Neural crest cell (in vitro differentiated cells): ENCODE data around the gene TSGA10. TPM values are rescaled to one million over a fixed set of nuclear protein-coding genes. Genes with fewer than 3 reads are reported as not detected.

Experiments
- DNase-seq: peaks from one replicate; pipeline ENCODE4 v3.0.0; 2021; ENCODE audit warnings: low read depth, mixed read lengths, low spot score
- H3K27ac Mint-ChIP-seq: one replicate; pipeline ENCODE4 v1.8.0; 2021; ENCODE audit warnings: mild to moderate bottlenecking, mixed read lengths; ENCODE audit not compliant: unreplicated experiment
- H3K27me3 Mint-ChIP-seq: 2 replicates; pipeline ENCODE4 v1.8.0; 2021; ENCODE audit warnings: low read depth, mild to moderate bottlenecking, mixed read lengths
- H3K36me3 Mint-ChIP-seq: 2 replicates; pipeline ENCODE4 v1.8.0; 2021; ENCODE audit warnings: low read depth, mild to moderate bottlenecking, mixed read lengths
- H3K4me1 Mint-ChIP-seq: 2 replicates; pipeline ENCODE4 v1.8.0; 2021; ENCODE audit warnings: mixed read lengths
- H3K4me3 Mint-ChIP-seq: one replicate; pipeline ENCODE4 v1.8.0; 2021; ENCODE audit warnings: mild to moderate bottlenecking, mixed read lengths
- H3K9me3 Mint-ChIP-seq: 2 replicates; pipeline ENCODE4 v1.8.0; 2021; ENCODE audit warnings: mixed read lengths
- CTCF ChIP-seq: fragments of 200-600 bp; sonication (generic); conservative IDR thresholded peaks from 2 replicates; pipeline ENCODE4 v1.5.0; 2021; ENCODE audit warnings: antibody characterized with exemption, mild to moderate bottlenecking
- total RNA-seq: library from RNA; stranded (reverse); gene quantifications from 2 replicates; pipeline ENCODE4 v1.2.1, GENCODE V29; 2021

TSGA10 gene
- total RNA-seq, 1 donor from 2014 or later = 7.9 TPM

GRCh38 chr2:99035920-99036319 lies 118.8 kb downstream of the TSGA10 start:
- H3K4me1 Mint-ChIP-seq = peaks cover 4% of the 10 kb centered on the region
- no peaks in the 10 kb centered on the region for H3K27me3 Mint-ChIP-seq
- peaks cover 5% of the 10 kb centered on the region for H3K9me3 Mint-ChIP-seq
- no peak for DNase-seq
- no peak overlapping the region for H3K4me3 Mint-ChIP-seq
- TF ChIP-seq CTCF = no peak
- peaks cover 8% of the 10 kb centered on the region for H3K36me3 Mint-ChIP-seq
- peak overlapping the region; percentile 14 for H3K27ac Mint-ChIP-seq

GRCh38 chr2:99032786-99033185 lies 122.0 kb downstream of the TSGA10 start:
- no peak for TF ChIP-seq CTCF
- H3K27me3 Mint-ChIP-seq = no peaks in the 10 kb centered on the region
- no peaks in the 10 kb centered on the region for H3K36me3 Mint-ChIP-seq
- DNase-seq = no peak
- H3K9me3 Mint-ChIP-seq = no peaks in the 10 kb centered on the region
- peaks cover 4% of the 10 kb centered on the region for H3K4me1 Mint-ChIP-seq
- no peak overlapping the region for H3K4me3 Mint-ChIP-seq
- no peak overlapping the region for H3K27ac Mint-ChIP-seq

GRCh38 chr2:99032001-99032400 lies 122.7 kb downstream of the TSGA10 start:
- Mint-ChIP-seq H3K4me3 (no peak overlapping the region), H3K27me3 (no peaks in the 10 kb centered on the region), H3K4me1 (peaks cover 4% of the 10 kb centered on the region), H3K27ac (no peak overlapping the region), H3K9me3 (no peaks in the 10 kb centered on the region), H3K36me3 (no peaks in the 10 kb centered on the region)
- DNase-seq = no peak
- no peak for TF ChIP-seq CTCF

GRCh38 chr2:99031481-99031880 lies 123.3 kb downstream of the TSGA10 start:
- Mint-ChIP-seq H3K27ac (no peak overlapping the region), H3K36me3 (no peaks in the 10 kb centered on the region), H3K4me3 (no peak overlapping the region), H3K27me3 (no peaks in the 10 kb centered on the region), H3K9me3 (no peaks in the 10 kb centered on the region), H3K4me1 (peaks cover 4% of the 10 kb centered on the region)
- no peak for TF ChIP-seq CTCF
- no peak for DNase-seq

GRCh38 chr2:99028558-99028957 lies 126.2 kb downstream of the TSGA10 start:
- H3K4me3 Mint-ChIP-seq = no peak overlapping the region
- no peaks in the 10 kb centered on the region for H3K27me3 Mint-ChIP-seq
- no peak for TF ChIP-seq CTCF
- no peak overlapping the region for H3K27ac Mint-ChIP-seq
- no peak for DNase-seq
- H3K36me3 Mint-ChIP-seq = no peaks in the 10 kb centered on the region
- H3K9me3 Mint-ChIP-seq = peaks cover 6% of the 10 kb centered on the region
- no peaks in the 10 kb centered on the region for H3K4me1 Mint-ChIP-seq

- Mint-ChIP-seq H3K9me3 (peaks cover 6% of the 10 kb centered on the region), H3K4me1 (no peaks in the 10 kb centered on the region), H3K36me3 (no peaks in the 10 kb centered on the region), H3K27me3 (no peaks in the 10 kb centered on the region), H3K4me3 (no peak overlapping the region), H3K27ac (no peak overlapping the region)
- DNase-seq = no peak
- no peak for TF ChIP-seq CTCF
Observed at GRCh38 chr2:99027856-99028255, 126.9 kb downstream of the TSGA10 start.
